Nephron (organoid): ENCODE results near the gene KRT83.
A peak's percentile ranks its signal among the peaks of the same experiment; 100 is the strongest.
"Not testable (repeated sequence)": the region's sequence is repeated elsewhere in the genome, so short reads cannot be mapped to it uniquely, and the experiment has no call there.

Experiments
- H3K27ac Mint-ChIP-seq, 3 experiments: 2 replicates each; pipeline ENCODE4 v1.8.0; 2020; ENCODE audit warnings: mixed read lengths in 3 of 3, mild to moderate bottlenecking in 2 of 3, moderate library complexity in 1 of 3
- H3K27me3 Mint-ChIP-seq: 2 replicates; pipeline ENCODE4 v1.8.0; 2021; ENCODE audit warnings: low read depth, mild to moderate bottlenecking, moderate library complexity, mixed read lengths
- H3K36me3 Mint-ChIP-seq: 2 replicates; pipeline ENCODE4 v1.8.0; 2020; ENCODE audit warnings: low read depth, mixed read lengths
- H3K4me1 Mint-ChIP-seq: 2 replicates; pipeline ENCODE4 v1.8.0; 2020; ENCODE audit warnings: mixed read lengths
- H3K4me3 Mint-ChIP-seq, 3 experiments: 2 replicates each; pipeline ENCODE4 v1.8.0; 2020; ENCODE audit warnings: mild to moderate bottlenecking in 3 of 3, mixed read lengths in 3 of 3, moderate library complexity in 2 of 3
- H3K9me3 Mint-ChIP-seq: 2 replicates; pipeline ENCODE4 v1.8.0; 2020; ENCODE audit warnings: mixed read lengths
- CTCF ChIP-seq, 3 experiments: fragments of 200-600 bp; sonication (generic); IDR thresholded peaks; one replicate each; pipeline ENCODE4 v1.5.0; 2021; ENCODE audit warnings: antibody characterized with exemption in 3 of 3; ENCODE audit not compliant: unreplicated experiment in 3 of 3

KRT83 gene

DNA sequence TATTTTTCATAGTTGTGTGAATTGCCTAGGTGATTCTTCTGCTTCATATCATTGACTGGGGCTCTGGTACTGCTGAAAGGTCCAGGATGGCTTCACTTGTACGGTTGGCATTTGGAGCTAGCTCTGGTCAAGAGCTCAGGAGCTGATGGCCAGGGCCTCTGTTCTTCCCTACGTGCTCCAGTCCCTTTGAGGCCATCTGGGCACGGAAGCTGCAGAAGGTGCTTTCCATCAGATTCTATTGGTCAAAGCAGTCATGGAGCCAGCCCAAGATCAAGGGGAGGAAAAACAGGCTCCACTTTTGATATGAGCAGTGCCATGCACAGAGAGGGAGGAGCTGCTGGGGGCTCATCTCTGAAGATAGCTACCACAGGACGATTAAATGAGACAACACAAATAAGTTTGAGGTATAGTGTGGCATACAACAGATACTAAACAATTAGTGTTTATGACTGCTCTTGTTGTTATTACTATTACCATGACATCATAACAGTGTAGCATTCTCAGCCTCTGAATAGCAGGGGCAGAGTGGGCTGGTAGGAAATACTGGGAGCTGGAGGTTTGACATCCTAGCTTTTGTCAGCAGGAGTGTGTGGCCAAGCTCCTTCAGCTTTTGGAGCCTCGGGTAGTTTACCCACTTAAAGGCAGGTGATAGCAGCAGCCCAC is 10.4 kb downstream of the KRT83 start:
- no peak for TF ChIP-seq CTCF (IDR thresholded peaks at IDR 0.05; ENCODE audit: unreplicated experiment in 3 of 3)
- Mint-ChIP-seq H3K4me3 (no peak overlapping the region), H3K9me3 (no peaks in the 10 kb centered on the region), H3K36me3 (no peaks in the 10 kb centered on the region), H3K27me3 (peaks cover 68% of the 10 kb centered on the region), H3K27ac (no peak overlapping the region), H3K4me1 (peaks cover 24% of the 10 kb centered on the region)

- Mint-ChIP-seq H3K36me3 (no peaks in the 10 kb centered on the region), H3K9me3 (no peaks in the 10 kb centered on the region), H3K4me1 (peaks cover 24% of the 10 kb centered on the region), H3K27ac (peak overlapping the region; percentile 6 to 76 (median 66)), H3K27me3 (peaks cover 79% of the 10 kb centered on the region), H3K4me3 (peak overlapping the region; percentile 66 to 74 (median 73))
- TF ChIP-seq CTCF (IDR thresholded peaks at IDR 0.05; ENCODE audit: unreplicated experiment in 3 of 3), result no peak
Observed at GRCh38 chr12:52308806-52309425, 12.3 kb downstream of the KRT83 start.

DNA sequence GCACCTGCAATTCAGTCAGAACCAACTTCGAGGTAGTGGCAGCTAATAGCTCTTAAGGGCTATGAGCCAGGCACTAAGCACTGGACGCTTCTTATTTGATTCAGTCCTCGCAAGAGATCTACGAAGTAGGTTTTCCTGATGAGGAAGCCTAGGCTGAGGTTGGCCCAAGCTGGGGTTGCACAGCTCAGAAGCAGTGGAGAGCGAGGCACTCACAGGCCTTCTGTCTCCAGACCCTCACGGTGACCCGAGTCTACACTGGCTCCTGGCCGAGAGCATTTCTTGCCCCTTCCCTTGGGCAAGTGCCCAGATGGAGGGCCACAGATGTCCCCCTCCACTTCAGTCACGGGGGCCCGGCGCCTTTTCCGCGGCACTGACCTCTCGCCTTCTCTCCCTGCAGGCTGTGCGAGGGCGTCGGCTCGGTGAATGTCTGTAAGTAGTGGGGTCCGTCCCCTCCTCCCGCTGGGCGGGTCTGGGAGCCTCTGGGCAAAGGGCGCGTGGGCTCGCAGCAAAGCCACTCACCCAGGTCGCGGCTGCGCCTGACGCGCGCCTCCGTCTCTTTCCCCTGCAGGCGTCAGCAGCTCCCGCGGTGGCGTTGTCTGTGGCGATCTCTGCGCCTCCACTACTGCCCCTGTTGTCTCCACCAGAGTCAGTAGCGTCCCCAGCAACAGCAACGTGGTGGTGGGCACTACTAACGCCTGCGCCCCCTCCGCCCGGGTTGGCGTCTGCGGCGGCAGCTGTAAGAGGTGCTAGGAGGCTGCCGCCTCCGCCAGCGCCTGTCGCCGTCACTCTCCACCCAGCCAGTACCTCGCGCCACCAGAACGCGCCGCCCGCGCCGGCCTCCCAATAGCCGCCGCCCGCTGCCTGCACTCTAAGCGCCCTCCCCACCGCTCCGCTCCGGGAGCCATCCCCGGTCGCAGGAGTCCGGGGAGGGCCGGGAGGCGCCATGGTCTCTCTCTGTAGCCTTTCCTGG is 13.1 kb downstream of the KRT83 start:
- Mint-ChIP-seq H3K4me3 (peak overlapping the region; percentile 73 to 78 (median 74)), H3K36me3 (no peaks in the 10 kb centered on the region), H3K9me3 (no peaks in the 10 kb centered on the region), H3K27me3 (peaks cover 75% of the 10 kb centered on the region), H3K27ac (peak overlapping the region in 2 of 3 experiments; percentile 6 to 70), H3K4me1 (peaks cover 24% of the 10 kb centered on the region)
- peak in 1 of 3 experiments; percentile 21 for TF ChIP-seq CTCF (IDR thresholded peaks at IDR 0.05; ENCODE audit: unreplicated experiment in 3 of 3)

DNA sequence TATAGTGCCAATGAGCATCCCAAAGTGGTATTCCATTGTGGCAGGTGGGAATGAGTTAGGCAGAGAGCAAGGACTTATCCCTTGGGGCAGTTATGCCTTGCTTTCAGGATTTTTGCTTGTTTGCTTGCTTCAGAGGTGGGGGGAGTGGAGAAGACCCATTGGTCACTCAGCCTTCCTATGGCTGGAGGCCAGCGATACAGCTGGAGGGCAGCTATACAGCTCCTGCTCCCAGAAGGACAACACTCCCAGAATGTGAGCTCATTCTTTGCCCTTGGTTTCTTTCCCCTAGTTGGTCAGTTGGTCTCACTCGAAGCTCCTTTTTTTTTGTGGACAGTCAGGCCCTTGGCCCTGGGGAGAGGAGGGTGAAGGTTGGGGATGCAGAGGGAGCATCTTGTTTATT is 14.5 kb downstream of the KRT83 start:
- H3K36me3 Mint-ChIP-seq, result no peaks in the 10 kb centered on the region
- H3K27ac Mint-ChIP-seq, result no peak overlapping the region
- TF ChIP-seq CTCF (IDR thresholded peaks at IDR 0.05; ENCODE audit: unreplicated experiment in 3 of 3), result no peak
- H3K9me3 Mint-ChIP-seq, result no peaks in the 10 kb centered on the region
- H3K27me3 Mint-ChIP-seq, result peaks cover 67% of the 10 kb centered on the region
- peak overlapping the region in 2 of 3 experiments; percentile 29 for H3K4me3 Mint-ChIP-seq
- peaks cover 23% of the 10 kb centered on the region for H3K4me1 Mint-ChIP-seq

DNA sequence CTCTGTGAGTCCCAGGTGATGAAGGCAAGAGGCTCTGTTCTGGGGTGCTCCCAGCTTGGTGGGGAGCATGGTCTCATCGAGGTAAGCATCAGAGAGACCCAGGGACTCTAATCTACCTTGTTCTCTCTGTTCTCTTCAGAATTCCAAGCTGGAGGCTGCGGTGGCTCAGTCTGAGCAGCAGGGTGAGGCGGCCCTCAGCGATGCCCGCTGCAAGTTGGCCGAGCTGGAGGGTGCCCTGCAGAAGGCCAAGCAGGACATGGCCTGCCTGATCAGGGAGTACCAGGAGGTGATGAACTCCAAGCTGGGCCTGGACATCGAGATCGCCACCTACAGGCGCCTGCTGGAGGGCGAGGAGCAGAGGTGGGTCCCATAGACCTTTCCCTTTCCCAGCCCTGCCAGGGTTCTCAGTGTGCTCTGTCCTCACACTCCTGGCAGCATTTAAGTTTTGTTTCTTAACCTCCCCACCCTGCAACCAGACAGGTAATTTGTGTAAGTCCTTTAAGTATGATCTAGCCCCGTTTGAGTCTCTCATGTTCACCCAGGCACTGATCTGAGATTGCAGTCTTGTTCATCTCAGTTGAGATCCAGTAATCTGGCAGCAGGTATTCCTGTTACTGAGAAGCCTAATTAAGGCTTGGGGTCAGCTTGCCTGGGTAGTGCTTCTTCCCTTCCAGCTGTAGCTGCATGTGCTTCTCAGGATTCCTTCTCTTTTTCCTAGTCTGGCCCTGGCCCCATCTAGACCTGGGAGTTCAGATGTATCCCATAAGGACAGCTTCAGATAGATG is 15.1 kb downstream of the KRT83 start:
- peaks cover 67% of the 10 kb centered on the region for H3K27me3 Mint-ChIP-seq
- no peaks in the 10 kb centered on the region for H3K36me3 Mint-ChIP-seq
- no peaks in the 10 kb centered on the region for H3K9me3 Mint-ChIP-seq
- H3K4me1 Mint-ChIP-seq, result peaks cover 19% of the 10 kb centered on the region
- H3K27ac Mint-ChIP-seq, result no peak overlapping the region
- peak in 2 of 3 experiments; percentile 13 to 15 for TF ChIP-seq CTCF (IDR thresholded peaks at IDR 0.05; ENCODE audit: unreplicated experiment in 3 of 3)
- H3K4me3 Mint-ChIP-seq, result no peak overlapping the region

DNA sequence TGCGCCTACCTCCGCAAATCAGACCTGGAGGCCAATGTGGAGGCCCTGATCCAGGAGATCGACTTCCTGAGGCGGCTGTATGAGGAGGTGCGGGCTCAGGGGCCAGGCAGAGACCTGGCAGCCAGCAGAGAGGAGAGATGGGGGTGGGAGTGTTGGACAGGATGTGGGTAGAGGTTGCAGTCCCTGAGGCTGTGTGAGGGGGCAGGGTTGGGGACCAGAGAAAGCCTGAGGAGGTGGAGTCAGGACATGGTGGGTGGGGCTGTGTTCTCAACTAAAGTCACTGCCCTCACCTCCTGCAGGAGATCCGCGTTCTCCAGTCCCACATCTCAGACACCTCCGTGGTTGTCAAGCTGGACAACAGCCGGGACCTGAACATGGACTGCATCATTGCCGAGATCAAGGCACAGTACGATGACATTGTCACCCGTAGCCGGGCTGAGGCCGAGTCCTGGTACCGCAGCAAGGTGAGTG is 16.2 kb downstream of the KRT83 start:
- not testable (repeated sequence) for H3K36me3 Mint-ChIP-seq, H3K27ac Mint-ChIP-seq, H3K9me3 Mint-ChIP-seq, H3K4me3 Mint-ChIP-seq
- H3K27me3 Mint-ChIP-seq, result peaks cover 65% of the 10 kb centered on the region
- H3K4me1 Mint-ChIP-seq, result peaks cover 16% of the 10 kb centered on the region

DNA sequence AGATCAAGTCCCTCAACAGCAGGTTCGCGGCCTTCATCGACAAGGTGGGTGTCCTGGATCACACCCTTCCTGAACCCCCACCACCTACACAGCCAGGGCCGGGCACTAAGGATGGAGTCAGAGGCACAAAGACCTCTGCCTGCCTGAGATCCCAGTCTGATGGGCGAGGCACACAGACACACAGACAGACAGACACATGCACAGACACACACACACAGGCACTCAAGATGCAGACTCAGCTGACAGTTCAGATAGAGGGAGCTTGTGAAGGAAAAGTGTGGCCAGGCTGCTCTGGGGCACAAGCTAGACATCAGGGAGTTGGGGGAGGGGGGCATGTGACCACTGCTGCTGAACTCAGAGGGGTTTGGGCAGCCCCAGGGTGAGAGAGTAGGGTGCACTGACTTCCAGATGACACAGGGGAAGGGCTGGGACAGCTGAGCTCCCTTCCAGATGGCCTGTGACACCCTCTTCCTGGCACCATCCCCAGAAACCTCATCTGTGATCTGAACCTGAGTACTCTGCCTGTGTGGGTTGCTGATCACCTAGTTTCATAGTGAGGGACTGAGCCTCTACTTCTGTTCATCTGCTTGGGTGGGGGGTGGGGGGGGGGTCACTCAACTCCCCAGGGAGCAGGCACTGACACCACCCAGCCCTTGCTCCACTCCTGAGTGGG is 18.8 kb downstream of the KRT83 start:
- not testable (repeated sequence) for H3K4me3 Mint-ChIP-seq, H3K36me3 Mint-ChIP-seq, H3K9me3 Mint-ChIP-seq, H3K27ac Mint-ChIP-seq, H3K4me1 Mint-ChIP-seq
- peaks cover 64% of the 10 kb centered on the region for H3K27me3 Mint-ChIP-seq

GRCh38 chr12:52301721-52302120 is 19.5 kb downstream of the KRT83 start:
- H3K9me3 Mint-ChIP-seq, H3K4me1 Mint-ChIP-seq, H3K4me3 Mint-ChIP-seq, H3K36me3 Mint-ChIP-seq, H3K27ac Mint-ChIP-seq: not testable (repeated sequence)
- peaks cover 64% of the 10 kb centered on the region for H3K27me3 Mint-ChIP-seq
